GM19372 (cell line): ENCODE data around the gene NAA25.
"Not testable (repeated sequence)": the region's sequence is repeated elsewhere in the genome, so short reads cannot be mapped to it uniquely, and the experiment has no call there.

Source experiments
- ATAC-seq: cut with Tn5 transposase; IDR thresholded peaks from one replicate; pipeline ENCODE4 v1.9.1; 2021; ENCODE audit warnings: mild to moderate bottlenecking, low read depth, moderate library complexity; ENCODE audit not compliant: unreplicated experiment

Gene NAA25

DNA sequence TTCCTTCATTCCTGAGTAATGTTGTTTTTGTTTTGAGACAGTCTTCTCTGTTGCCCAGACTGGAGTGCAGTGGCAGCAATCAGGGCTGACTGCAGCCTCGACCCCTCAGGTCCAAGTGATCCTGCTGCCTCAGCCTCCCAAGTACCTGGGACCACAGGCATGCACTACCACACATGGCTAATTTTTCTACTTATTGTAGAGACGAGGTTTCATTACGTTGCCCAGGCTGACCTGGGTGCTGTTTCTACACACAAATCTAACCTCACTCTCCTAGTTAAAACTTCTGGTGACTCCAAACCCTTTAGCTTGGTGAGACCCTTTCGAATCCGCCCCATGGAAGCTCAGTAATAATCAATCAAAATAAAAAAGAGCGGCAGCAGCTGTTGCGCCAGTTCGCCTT is 96.9 kb downstream of the NAA25 start:
- ATAC-seq: no peak

DNA sequence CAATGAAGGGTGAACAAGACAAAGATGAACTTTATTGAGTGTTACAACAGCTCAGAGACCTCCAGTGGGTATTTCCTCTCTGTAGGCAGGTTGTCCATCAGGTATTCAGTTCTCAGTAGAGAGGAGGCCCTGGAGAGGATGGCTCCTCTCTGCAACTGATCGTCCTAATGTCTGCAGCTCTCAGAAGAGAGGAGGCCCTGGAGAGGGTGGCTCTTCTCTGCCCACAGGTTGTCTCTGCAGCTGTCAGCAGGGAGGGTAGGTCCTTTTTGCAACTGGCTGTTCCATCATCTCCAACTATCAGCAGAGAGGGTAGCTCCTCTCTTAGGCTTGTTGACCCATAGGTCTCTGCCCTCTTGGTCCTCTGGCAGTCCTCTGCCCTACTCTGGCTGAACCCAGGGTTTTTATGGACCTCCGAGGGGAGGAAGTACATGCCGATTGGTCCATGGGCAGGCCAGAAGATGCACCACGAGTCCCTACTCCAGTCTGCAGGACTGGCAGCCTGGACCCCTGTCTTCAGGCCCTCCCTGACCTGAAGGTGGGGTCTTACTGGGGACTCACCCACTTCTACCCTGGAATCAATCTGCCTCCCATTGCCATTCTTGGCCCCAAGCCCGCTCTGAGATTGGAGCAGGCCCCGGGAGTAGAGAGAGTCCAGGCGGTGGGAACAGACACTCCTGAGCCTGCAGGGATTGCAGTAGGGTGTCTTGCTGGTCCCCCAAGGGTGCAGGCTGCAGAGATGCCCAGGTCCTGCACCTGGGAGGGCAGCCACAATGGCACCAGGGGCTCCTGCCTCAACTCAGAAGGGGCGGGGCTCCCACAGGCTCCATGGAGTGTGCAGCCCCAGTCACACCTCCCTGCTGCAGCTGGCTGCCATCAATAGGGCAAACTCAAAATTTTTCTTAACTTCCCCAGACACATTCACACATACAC is 97.9 kb downstream of the NAA25 start:
- ATAC-seq: no peak

DNA sequence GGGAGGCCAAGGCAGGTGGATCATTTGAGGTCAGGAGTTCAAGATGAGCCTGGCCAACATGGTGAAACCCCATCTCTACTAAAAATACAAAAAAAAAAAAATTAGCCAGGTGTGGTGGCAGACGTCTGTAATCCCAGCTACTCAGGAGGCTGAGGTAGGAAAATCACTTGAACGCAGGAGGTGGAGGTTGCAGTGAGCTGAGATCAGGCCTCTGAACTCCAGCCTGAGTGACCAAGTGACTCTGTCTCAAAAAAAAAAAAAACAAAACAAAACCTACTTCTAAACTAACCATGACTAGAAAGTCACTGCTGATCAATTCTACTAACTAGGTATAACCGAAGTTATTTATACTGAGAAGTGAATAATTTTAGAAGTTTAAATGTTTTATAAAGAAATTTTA is 99.0 kb downstream of the NAA25 start:
- not testable (repeated sequence) for ATAC-seq

DNA sequence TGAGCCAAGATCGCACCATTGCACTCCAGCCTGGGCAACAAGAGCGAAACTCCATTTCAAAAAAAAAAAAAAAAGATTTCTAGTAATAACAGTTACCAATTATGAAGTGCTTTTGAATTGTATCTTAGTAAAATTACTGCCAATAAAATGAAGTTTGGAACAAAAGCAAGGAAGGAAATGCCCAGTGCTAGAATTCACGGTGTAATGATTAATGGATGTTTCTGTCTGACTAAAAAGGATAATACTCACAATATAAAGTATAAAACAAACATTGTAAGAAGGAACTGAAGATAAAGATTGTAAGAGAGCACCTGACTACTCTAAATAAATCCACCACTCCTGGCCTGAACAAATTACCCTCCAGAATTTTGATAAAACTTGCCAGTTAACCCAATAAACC is 99.7 kb downstream of the NAA25 start:
- ATAC-seq: no peak

DNA sequence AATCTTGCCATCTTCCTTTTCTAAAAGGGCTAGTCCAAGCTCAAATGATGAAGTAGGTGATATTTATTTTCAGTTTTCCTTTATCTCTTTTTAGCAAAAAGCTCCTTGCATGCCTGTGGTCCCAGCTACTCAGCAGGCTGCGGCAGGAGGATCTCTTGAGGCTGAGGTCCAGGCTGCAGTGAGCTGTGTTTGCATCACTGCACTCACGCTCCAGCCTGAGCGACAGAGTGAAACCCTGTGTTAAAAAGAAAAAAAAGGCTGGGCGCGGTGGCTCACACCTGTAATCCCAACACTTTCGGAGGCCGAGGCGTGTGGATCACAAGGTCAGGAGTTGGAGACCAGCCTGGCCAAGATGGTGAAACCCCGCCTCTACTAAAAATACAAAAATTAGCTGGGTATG is 100.6 kb downstream of the NAA25 start:
- ATAC-seq: no peak

DNA sequence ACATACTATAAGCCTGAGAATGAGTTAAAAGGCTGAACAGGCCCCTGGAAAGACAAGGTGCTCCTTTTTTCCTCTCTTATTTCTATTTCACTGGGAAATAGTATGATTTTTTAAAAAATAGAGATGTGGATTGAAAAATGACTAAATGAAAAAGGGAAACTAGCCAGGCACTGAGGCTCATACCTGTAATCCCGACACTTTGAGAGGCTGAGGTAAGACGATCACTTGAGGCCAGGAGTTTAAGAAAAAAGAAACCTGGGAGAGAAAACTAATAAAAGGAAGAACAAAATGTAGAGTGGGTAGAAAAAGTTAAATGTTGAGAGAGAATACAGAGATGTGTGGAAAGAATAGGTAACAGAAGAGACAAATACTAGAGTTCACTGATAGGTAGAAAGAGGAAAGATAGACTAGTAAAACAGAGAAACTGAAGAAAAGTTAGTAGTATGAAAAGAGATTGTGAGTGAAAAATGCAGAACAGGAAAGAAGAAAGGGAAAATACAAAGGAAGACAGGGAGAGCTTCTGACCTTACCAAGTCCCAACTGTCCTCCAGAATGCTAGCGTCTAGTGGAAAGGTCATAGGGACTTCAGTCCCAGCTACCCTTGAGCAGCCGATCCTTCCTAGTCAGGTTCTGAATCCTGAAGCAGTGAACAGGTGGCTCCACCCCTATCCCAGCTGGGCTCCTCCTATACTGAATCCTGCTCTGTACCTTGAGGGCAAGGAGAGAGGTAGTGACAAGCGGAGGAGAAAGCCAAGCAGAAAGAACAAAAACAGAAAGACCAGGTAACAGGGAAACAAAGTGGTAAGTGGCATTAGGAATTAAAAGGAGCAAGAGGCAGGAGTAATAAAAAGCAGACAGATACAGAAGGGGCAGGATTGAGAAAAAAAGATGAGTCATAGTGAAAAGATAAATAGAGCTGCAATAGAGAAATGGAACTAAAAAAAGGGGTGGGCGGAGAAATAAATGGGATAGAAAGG is 102.9 kb downstream of the NAA25 start:
- no peak for ATAC-seq

DNA sequence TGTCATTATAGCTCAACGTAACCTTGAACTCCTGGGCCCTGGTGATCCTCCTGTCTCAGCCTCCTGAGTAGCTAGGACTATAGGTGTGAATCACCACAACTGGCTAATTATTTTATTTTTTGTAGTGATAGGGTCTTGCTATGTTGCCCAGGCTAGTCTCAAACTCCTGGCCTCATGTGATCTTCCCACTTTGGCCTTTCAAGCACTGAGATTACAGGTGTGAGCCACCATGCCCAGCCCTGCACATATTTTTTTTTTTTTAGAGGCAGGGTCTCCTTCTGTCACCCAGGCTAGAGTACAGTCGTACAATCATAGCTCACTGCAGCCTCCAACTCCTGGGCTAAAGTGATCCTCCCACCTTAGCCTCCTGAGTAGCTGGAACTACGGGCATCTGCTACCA is 104.5 kb downstream of the NAA25 start:
- ATAC-seq: no peak

DNA sequence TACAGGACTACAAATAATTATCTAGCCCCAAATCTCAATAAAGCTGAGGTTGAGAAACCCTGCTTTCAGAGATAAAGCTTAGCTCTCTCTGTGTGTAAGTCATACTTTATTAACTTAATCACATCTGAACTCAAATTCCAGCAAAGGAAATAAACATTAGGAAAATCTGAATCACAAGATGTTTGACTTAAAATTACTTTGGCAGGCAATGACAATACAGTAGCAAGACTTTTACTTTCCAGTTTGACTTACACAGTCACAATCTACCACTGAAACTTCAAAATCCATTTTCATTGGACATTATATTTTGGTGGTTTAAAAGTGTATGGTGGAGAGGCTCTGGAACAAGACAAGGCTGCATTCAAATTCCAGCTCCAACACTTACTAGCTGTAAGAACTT is 107.0 kb downstream of the NAA25 start:
- ATAC-seq: no peak

DNA sequence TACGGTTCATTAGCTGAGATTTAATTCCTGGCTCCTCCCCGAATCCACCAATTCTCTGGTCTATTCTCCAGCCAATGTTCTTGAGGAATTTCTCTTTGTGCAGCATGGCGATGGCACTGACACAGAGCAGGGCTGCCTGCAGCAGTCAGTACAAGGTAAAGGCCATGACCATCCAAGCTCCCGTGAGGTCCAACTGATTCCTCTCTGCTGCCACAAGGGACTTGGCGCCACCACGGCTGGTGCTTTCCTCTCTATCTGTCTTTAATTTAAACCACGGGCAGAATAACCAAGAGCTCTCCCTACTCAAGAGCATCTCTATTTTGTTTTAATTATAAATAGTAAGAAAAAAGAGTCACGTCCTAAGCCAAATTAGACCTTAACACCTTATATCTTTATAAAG is 107.8 kb downstream of the NAA25 start:
- no peak for ATAC-seq

DNA sequence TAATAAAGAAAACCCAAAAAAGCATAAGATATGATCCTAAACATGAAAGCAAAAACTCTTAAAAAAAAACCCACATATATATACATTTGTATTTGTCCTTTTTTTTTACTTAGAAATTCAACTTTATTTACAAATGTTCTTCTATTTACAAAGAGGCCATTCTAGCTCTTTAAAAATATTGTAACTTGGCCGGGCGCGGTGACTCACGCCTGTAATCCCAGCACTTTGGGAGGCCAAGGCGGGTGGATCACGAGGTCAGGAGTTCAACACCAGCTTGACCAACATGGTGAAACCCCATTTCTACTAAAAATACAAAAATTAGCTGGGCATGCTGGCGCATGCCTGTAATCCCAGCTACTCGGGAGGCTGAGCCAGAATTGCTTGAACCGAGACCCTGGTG is 109.5 kb downstream of the NAA25 start:
- ATAC-seq: not testable (repeated sequence)

DNA sequence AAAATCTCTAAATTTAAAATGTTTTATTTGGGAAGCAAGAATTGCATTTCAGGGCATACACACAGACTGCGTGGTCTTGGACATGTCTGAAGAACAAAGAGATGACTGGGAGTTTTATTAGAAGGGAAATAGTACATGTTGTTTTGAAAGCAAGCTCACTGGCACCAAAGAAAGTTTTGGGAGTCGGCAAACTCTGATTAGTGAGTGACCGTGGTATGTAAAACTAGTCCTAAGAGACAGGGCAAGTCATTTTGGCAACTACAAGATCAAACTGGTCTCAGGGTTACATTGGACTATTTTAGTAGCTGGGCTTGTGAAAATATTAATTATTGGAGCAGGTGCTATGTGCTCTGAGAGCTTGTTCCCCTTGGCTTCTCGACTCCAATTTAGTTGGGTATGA is 110.6 kb downstream of the NAA25 start:
- no peak for ATAC-seq

DNA sequence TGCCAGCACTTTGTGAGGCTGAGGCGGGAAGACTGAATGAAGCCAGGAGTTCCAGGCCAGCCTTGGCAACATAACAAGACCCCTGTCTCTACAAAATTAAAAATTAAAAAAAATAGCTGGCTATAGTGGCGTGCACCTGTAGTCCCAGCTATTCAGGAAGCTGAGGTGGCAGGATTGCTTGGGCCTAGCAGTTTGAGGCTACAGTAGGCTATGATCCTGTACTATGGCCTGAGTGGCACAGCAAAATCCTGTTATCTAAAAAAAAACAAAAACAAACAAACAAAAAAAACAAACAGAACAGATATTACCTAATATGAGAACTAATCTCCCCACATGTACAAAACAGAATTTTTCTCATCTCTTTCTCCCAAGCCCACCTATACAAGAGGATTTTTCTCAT is 111.3 kb downstream of the NAA25 start:
- ATAC-seq: no peak

DNA sequence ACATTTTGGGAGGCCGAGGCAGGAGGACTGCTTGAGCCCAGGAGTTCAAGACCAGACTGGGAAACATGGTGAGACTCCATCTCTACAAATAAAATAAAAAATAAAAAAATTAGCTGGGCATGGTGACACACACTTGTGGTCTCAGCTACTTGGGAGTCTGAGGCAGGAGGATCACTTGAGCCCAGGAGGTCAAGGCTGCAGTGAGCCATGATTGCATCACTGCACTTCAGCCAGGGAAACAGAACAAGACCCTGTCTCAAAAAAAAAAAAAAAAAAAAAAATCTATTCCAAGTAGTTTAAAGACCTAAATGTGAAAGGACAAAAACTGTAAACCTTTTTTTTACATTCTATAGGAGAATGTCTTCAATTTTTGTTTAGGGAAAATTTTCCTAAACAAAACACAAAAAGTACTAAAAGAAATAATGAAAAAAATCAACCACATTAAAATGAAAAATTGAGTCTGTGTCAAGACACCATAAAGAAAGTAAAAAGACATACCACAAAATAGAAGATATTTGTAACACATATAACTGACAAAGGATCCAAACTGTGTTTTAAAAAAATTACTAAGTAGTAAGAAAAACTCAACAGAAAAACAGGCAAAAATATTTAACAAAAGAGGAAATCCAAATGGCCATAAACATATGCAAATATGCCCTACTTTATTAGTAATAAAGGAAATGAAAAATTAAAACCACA is 112.7 kb downstream of the NAA25 start:
- no peak for ATAC-seq

DNA sequence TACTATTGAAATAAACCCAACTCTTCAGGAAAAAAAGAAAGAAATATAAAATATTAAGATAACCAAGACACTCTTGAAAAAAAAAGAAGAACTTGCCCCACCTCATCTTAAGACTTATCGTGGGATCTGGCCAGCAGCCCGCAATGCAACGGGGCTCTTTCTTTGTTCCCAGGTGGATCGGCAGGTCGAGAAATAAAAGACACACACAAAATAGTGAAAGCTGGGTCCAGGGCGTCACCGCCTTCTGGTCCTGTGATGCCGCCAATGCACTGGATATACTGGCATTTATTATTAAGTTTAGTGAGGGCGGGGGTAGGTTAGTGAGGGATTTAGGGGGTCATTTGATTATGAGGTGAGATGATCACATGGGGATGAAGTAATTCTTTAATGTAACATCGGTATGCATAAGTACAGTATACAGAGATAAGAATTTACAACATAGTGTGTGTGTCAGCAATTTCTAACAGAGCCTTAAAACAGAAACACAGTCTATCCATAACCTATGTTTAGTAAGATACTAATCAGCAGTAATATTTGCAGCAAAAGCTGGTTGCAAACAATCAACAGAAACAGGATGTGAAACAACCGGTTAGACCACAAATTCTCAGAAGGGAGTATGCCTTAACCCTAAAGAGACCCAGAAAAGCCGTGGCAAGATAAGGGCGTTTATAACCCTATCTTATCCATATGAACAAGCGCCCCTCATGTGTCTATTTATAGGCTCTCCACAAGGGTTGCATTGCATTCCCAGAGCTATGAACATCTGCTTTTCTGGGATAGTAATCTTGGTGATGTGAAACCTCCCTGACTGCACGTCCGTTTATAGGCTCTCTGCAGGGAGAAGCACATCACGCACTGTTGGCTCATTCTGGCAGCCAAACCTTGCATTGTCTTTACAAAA is 114.1 kb downstream of the NAA25 start:
- not testable (repeated sequence) for ATAC-seq

DNA sequence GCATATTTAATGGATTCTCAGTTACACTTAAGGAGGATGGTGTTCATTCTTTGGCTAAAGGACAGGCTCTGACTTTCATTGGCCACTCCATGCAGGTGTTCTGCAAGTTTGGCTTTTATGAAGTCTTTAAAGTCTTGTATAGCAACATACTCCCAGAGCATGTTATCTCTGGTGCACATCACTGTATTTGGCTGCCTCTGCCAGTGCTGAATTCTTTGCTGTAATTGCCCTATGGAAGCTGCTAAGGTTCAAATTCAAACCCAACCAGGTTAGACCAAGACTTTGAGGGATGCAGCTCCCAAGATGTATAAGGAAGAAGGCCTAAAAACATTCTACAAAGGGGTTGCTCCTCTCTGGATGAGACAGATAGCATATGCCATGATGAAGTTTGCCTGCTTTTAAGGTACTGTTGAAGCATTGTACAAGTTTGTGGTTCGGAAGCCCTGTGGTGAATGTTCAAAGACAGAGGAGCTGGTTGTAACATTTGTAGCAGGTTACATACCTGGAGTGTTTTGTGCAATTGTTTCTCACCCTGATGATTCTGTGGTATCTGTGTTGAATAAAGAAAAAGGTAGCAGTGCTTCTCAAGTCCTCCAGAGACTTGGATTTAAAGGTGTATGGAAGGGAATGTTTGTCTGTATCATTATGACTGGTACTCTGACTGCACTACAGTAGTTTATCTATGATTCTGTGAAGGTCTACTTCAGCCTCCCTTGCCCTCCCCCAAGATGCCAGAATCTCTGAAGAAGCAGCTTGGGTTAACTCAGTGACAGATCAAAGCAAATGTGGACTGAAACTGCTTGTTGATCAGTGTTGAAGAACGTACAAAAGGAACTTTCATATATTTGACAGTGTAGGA is 115.1 kb downstream of the NAA25 start:
- ATAC-seq: peak; percentile 58

DNA sequence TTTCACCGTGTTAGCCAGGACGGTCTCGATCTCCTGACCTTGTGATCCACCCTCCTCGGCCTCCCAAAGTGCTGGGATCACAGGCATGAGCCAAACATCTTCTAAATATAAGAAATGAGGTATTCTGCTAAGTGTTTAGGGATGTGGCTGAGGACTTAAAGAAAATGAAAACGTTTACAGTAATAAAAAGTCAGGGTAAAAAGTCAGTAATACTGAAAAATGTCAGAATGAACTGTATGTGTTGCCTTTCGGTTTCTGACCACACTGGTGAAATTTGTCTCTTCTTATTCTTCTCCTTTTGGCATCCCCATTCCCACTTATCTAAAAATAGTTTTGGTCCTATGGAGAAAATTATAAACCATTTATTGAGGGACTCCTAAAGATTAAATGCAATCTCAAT is 116.1 kb downstream of the NAA25 start:
- ATAC-seq: no peak

DNA sequence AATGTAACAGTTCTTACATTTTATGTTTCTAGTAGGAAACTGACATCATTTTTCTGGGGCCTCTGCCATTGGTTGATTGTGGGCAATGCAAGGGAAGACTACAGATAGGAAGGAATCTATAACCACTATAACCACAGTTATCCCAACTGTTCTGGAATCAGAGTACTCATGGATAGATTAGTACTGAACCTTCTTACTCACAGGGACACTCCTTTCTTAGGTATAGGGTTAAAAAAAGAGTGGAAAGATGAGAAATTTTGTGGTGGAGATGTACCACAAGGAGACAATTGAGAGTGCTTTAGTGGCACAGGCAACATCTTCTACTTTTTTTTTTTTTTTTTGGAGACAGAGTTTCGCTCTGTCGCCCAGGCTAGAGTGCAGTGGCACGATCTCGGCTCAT is 116.6 kb downstream of the NAA25 start:
- ATAC-seq: no peak

DNA sequence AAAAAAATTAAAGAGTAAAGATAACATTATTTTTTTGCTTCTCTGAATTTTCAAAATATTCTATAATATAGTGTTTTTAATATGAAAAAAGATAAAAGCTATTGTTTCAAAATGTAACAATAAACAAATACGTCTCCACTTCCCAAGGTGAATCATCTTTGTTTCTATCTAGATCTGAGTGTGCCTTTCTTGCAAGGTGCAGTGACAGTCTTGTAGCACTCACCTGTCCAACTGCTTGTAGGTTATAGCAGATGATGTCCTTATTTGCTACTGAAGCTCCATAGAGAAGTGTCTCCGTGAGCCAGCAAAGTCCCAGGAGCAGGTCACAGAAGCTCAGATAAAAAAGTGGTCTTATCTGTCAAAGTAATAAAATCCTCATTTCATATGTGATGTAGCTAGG is 117.0 kb downstream of the NAA25 start:
- ATAC-seq: no peak

DNA sequence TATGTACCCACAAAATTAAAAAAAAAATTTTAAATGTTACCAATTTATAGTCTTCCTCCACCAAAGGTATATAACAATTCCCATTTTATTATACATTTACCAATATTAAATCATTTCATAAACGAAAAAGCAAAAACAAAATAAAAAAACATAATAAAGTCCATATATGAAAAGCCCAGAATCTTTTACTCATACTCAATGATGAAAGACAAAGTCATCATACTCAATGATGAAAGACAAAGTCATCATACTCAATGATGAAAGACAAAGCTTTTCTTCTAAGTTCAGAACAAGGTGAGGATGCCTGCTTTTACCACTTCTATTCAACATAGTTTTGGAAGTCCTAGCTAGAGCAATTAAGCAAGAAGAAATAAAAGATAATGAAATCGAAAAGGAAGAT is 123.8 kb downstream of the NAA25 start:
- ATAC-seq: no peak
